H9 (cell line): ENCODE data around the gene MAT2A. TPM values are rescaled to one million over a fixed set of nuclear protein-coding genes. Genes with fewer than 3 reads are reported as not detected.

Experiments
- DNase-seq: peaks from one replicate; pipeline ENCODE4 v3.0.0-alpha.2; 2017
- H2AFZ ChIP-seq: one replicate; pipeline ENCODE4 v1.6.1; 2013; ENCODE audit warnings: mild to moderate bottlenecking, low read length, control low read depth, moderate library complexity
- H2AK5ac ChIP-seq: 2 replicates; pipeline ENCODE4 v1.6.1; 2013; ENCODE audit warnings: low read length, control low read depth, mixed read lengths; ENCODE audit not compliant: insufficient read length
- H2BK120ac ChIP-seq: one replicate; pipeline ENCODE4 v1.6.1; 2013; ENCODE audit warnings: low read depth, mild to moderate bottlenecking, low read length, control low read depth, inconsistent platforms; ENCODE audit not compliant: poor library complexity, severe bottlenecking
- H2BK12ac ChIP-seq: 2 replicates; pipeline ENCODE4 v1.6.1; 2013; ENCODE audit warnings: low read length, control low read depth, mixed read lengths, low read depth; ENCODE audit not compliant: insufficient read length
- H2BK15ac ChIP-seq: 2 replicates; pipeline ENCODE4 v1.6.1; 2013; ENCODE audit warnings: low read depth, low read length, control low read depth
- H2BK20ac ChIP-seq: one replicate; pipeline ENCODE4 v1.6.1; 2013; ENCODE audit warnings: low read depth, mild to moderate bottlenecking, low read length, control low read depth, inconsistent platforms; ENCODE audit not compliant: poor library complexity, severe bottlenecking
- H2BK5ac ChIP-seq: 2 replicates; pipeline ENCODE4 v1.6.1; 2013; ENCODE audit warnings: low read length, control low read depth, mixed read lengths; ENCODE audit not compliant: insufficient read length
- H3K14ac ChIP-seq: 2 replicates; pipeline ENCODE4 v1.6.1; 2013; ENCODE audit warnings: low read length, control low read depth; ENCODE audit not compliant: insufficient read depth
- H3K18ac ChIP-seq: 2 replicates; pipeline ENCODE4 v1.6.1; 2013; ENCODE audit warnings: low read depth, mild to moderate bottlenecking, mixed read lengths, low read length, control low read depth; ENCODE audit not compliant: insufficient read length
- H3K23ac ChIP-seq: 2 replicates; pipeline ENCODE4 v1.6.1; 2013; ENCODE audit warnings: low read length, control low read depth, mixed read lengths, low read depth; ENCODE audit not compliant: insufficient read length
- H3K23me2 ChIP-seq: 2 replicates; pipeline ENCODE4 v1.6.1; 2013; ENCODE audit warnings: low read depth, mild to moderate bottlenecking, mixed read lengths, low read length, control low read depth; ENCODE audit not compliant: insufficient read length, poor library complexity, severe bottlenecking
- H3K27ac ChIP-seq: 2 replicates; pipeline ENCODE4 v1.5.1; 2013; ENCODE audit warnings: low read length, control low read depth, mixed read lengths, low read depth; ENCODE audit not compliant: insufficient read length
- H3K27me3 ChIP-seq: 2 replicates; pipeline ENCODE4 v1.6.1; 2013; ENCODE audit warnings: low read length, control low read depth, inconsistent platforms; ENCODE audit not compliant: insufficient read depth
- H3K4ac ChIP-seq: 2 replicates; pipeline ENCODE4 v1.6.1; 2013; ENCODE audit warnings: low read depth, mild to moderate bottlenecking, control low read depth, inconsistent platforms, low read length, moderate library complexity
- H3K4me1 ChIP-seq: 2 replicates; pipeline ENCODE4 v1.6.1; 2013; ENCODE audit warnings: low read length, control low read depth, inconsistent platforms; ENCODE audit not compliant: insufficient read depth
- H3K4me2 ChIP-seq: 2 replicates; pipeline ENCODE4 v1.6.1; 2013; ENCODE audit warnings: low read length, control low read depth, mixed read lengths; ENCODE audit not compliant: insufficient read length, insufficient read depth
- H3K56ac ChIP-seq: 2 replicates; pipeline ENCODE4 v1.6.1; 2013; ENCODE audit warnings: low read depth, mild to moderate bottlenecking, mixed read lengths, low read length, control low read depth; ENCODE audit not compliant: insufficient read length
- H3K79me1 ChIP-seq: 2 replicates; pipeline ENCODE4 v1.6.1; 2013; ENCODE audit warnings: low read depth, mild to moderate bottlenecking, moderate library complexity, low read length, control low read depth, inconsistent platforms; ENCODE audit not compliant: insufficient read depth, poor library complexity, severe bottlenecking
- H3K79me2 ChIP-seq: 2 replicates; pipeline ENCODE4 v1.6.1; 2013; ENCODE audit warnings: low read length, control low read depth, inconsistent platforms; ENCODE audit not compliant: insufficient read depth
- H3K9ac ChIP-seq: 2 replicates; pipeline ENCODE4 v1.6.1; 2013; ENCODE audit warnings: low read length, control low read depth, mixed read lengths; ENCODE audit not compliant: insufficient read length; ENCODE audit errors: extremely low read depth
- H3K9me3 ChIP-seq: one replicate; pipeline ENCODE4 v1.6.1; 2013; ENCODE audit warnings: low read depth, low read length, inconsistent platforms; ENCODE audit not compliant: control insufficient read depth
- H3T11ph ChIP-seq: one replicate; pipeline ENCODE4 v1.6.1; 2013; ENCODE audit warnings: mild to moderate bottlenecking, low read length, control low read depth, inconsistent platforms
- H4K20me1 ChIP-seq: one replicate; pipeline ENCODE4 v1.6.1; 2013; ENCODE audit not compliant: control insufficient read depth, insufficient read length, insufficient read depth
- H4K5ac ChIP-seq: 2 replicates; pipeline ENCODE4 v1.6.1; 2013; ENCODE audit warnings: low read depth, mild to moderate bottlenecking, mixed read lengths, low read length, control low read depth; ENCODE audit not compliant: insufficient read length
- H4K8ac ChIP-seq: replicated peaks from 2 replicates; pipeline ENCODE4 v1.6.1; 2013; ENCODE audit warnings: low read length, control low read depth, mixed read lengths, low read depth; ENCODE audit not compliant: insufficient read length
- H4K91ac ChIP-seq: 2 replicates; pipeline ENCODE4 v1.6.1; 2013; ENCODE audit warnings: low read depth, mild to moderate bottlenecking, moderate library complexity, mixed read lengths, low read length, control low read depth; ENCODE audit not compliant: insufficient read length
- H3K27ac Mint-ChIP-seq, 3 experiments: 2 replicates in 2 of 3; 3 replicates in 1 of 3; pipeline ENCODE4 v1.8.0; 2020 to 2021; ENCODE audit warnings: mixed read lengths in 3 of 3, mild to moderate bottlenecking in 1 of 3, moderate library complexity in 1 of 3
- H3K27me3 Mint-ChIP-seq: 2 replicates; pipeline ENCODE4 v1.8.0; 2021; ENCODE audit warnings: low read depth, mild to moderate bottlenecking, moderate library complexity, mixed read lengths
- H3K36me3 Mint-ChIP-seq, 3 experiments: 2 replicates in 2 of 3; 3 replicates in 1 of 3; pipeline ENCODE4 v1.8.0; 2020 to 2021; ENCODE audit warnings: low read depth in 3 of 3, mixed read lengths in 3 of 3; ENCODE audit not compliant: insufficient read depth in 1 of 3
- H3K4me1 Mint-ChIP-seq, 2 experiments: 2 replicates each; pipeline ENCODE4 v1.8.0; 2020; ENCODE audit warnings: mixed read lengths in 2 of 2
- H3K4me3 Mint-ChIP-seq, 2 experiments: 2 replicates in 1 of 2; 3 replicates in 1 of 2; pipeline ENCODE4 v1.8.0; 2020 to 2021; ENCODE audit warnings: mild to moderate bottlenecking in 2 of 2, mixed read lengths in 2 of 2, moderate library complexity in 1 of 2
- H3K9me3 Mint-ChIP-seq, 2 experiments: 2 replicates in 1 of 2; 3 replicates in 1 of 2; pipeline ENCODE4 v1.8.0; 2020; ENCODE audit warnings: mild to moderate bottlenecking in 2 of 2, mixed read lengths in 2 of 2, moderate library complexity in 1 of 2
- CTCF ChIP-seq: fragments of 200-600 bp; sonication (generic); conservative IDR thresholded peaks from 3 replicates; pipeline ENCODE4 v1.8.0; 2021; ENCODE audit warnings: antibody characterized with exemption, mild to moderate bottlenecking
- WGBS: extraction: QIAGEN DNeasy Blood & Tissue Kit; methylation state at CpG from one replicate; pipeline ENCODE4 v1.1.7; 2013; ENCODE audit warnings: missing lambda C conversion rate, low lambda C conversion rate, mixed read lengths; ENCODE audit not compliant: insufficient read length; ENCODE audit errors: extremely low coverage; 5-methylcytosine and 5-hydroxymethylcytosine counted together
- total RNA-seq: library from RNA; stranded (reverse); gene quantifications from 2 replicates; pipeline ENCODE4 v1.2.1, GENCODE V29; 2021

The MAT2A gene
- total RNA-seq, 1 experiment from 2014 or later = 459 TPM

GRCh38 chr2:85554980-85555612 is 16.1 kb downstream of the MAT2A start:
- H3K4me2 ChIP-seq = no peak overlapping the region
- H3K79me1 ChIP-seq = no peaks in the 10 kb centered on the region
- H3K4me1 ChIP-seq = no peaks in the 10 kb centered on the region
- no peak overlapping the region for H3K23ac ChIP-seq
- no peak overlapping the region for H3K14ac ChIP-seq
- H3K18ac ChIP-seq = no peak overlapping the region
- no peak overlapping the region for H2AK5ac ChIP-seq
- H3K9me3 ChIP-seq = no peaks in the 10 kb centered on the region
- no peaks in the 10 kb centered on the region for H4K20me1 ChIP-seq
- H3K56ac ChIP-seq = no peak overlapping the region
- no peak overlapping the region for H2BK5ac ChIP-seq
- no peaks in the 10 kb centered on the region for H3K27me3 ChIP-seq
- Mint-ChIP-seq H3K27me3 (no peaks in the 10 kb centered on the region), H3K4me1 (peaks cover 4 to 5% of the 10 kb centered on the region in 2 experiments; a peak in 3 of 4 replicates), H3K9me3 (no peaks in the 10 kb centered on the region), H3K27ac (no peak overlapping the region), H3K36me3 (peaks cover 23 to 62% (median 62%) of the 10 kb centered on the region in 3 experiments), H3K4me3 (no peak overlapping the region)
- no peak for DNase-seq
- H2BK15ac ChIP-seq = no peak overlapping the region
- H2BK20ac ChIP-seq = no peak overlapping the region
- peaks cover 3% of the 10 kb centered on the region; the same call in 1 of the 2 replicates for H3K79me2 ChIP-seq
- H2AFZ ChIP-seq = no peak overlapping the region
- H4K5ac ChIP-seq = no peak overlapping the region
- H3K9ac ChIP-seq = no peak overlapping the region
- no peak overlapping the region for H2BK120ac ChIP-seq
- TF ChIP-seq CTCF = no peak
- no CpG with 5 or more reads among the region's 3 CpGs for WGBS
- no peaks in the 10 kb centered on the region for H3K23me2 ChIP-seq
- no peak overlapping the region for H2BK12ac ChIP-seq
- H3T11ph ChIP-seq = no peak overlapping the region
- H3K27ac ChIP-seq = no peak overlapping the region
- H4K91ac ChIP-seq = no peak overlapping the region
- H4K8ac ChIP-seq = no peak overlapping the region
- no peak overlapping the region for H3K4ac ChIP-seq
